ENCODE measurements around the gene BCL2L13.

GRCh38 chr22:17779286-17780115 is 140.9 kb downstream of the BCL2L13 start:
- TF ChIP-seq CTCF (IDR thresholded peaks at IDR 0.05) (no peak), POLR2A (IDR thresholded peaks at IDR 0.05) (no peak)

All from thyroid gland (tissue), 4 donors.